ENCODE results near the gene TBKBP1. TPM values are rescaled to one million over a fixed set of nuclear protein-coding genes. Genes with fewer than 3 reads are reported as not detected.

Gene TBKBP1
- total RNA-seq, 4 donors from 2014 or later, result 6.3 to 24.6 (median 9.8) TPM

DNA sequence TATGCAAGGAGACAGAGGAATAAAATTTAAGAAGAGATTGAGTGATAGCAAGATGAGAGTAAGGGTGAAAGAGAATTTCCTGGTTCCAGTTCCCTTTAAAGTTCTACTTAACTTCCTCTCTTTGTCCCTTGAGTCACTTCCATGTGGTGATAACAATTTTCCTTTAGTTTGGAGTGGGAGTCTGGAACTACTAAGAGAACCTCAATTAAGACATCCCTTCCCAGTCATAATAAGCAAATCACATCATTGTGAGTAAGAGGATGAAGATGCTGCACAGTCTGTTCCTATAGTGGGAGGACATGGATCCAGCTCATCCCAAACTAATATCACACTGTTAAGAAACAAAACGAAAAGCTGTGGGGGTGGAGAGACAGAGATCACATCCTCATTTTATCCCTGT is 63.4 kb downstream of the TBKBP1 start:
- TF ChIP-seq EP300 (IDR thresholded peaks at IDR 0.05) (no peak), POLR2A (IDR thresholded peaks at IDR 0.05) (no peak), CTCF (IDR thresholded peaks at IDR 0.05) (no peak)
- Histone ChIP-seq H3K4me3 (no peak overlapping the region), H3K27ac (no peak overlapping the region), H3K27me3 (peaks cover 0 to 10% of the 10 kb centered on the region in 2 donors), H3K9me3 (peaks cover 0 to 25% (median 2%) of the 10 kb centered on the region in 4 donors), H3K36me3 (no peaks in the 10 kb centered on the region), H3K4me1 (no peaks in the 10 kb centered on the region)
- no peak for DNase-seq (ENCODE audit: low spot score in 2 of 2)
- WGBS, 2 donors, result 40 to 41% methylated on average over 1 of the region's 1 CpG

- Histone ChIP-seq H3K4me3 (no peak overlapping the region), H3K27me3 (peaks cover 0 to 9% of the 10 kb centered on the region in 2 donors), H3K9me3 (peaks cover 0 to 38% (median 4%) of the 10 kb centered on the region in 4 donors), H3K27ac (no peak overlapping the region), H3K36me3 (no peaks in the 10 kb centered on the region), H3K4me1 (no peaks in the 10 kb centered on the region)
- WGBS, 2 donors, result 62 to 78% methylated on average over 5 of the region's 5 CpGs
- no peak for DNase-seq (ENCODE audit: low spot score in 2 of 2)
- no peak for TF ChIP-seq EP300 (IDR thresholded peaks at IDR 0.05)
- no peak for TF ChIP-seq CTCF (IDR thresholded peaks at IDR 0.05)
- no peak for TF ChIP-seq POLR2A (IDR thresholded peaks at IDR 0.05)
Measured at GRCh38 chr17:47760409-47761140, 66.6 kb downstream of the TBKBP1 start.

Small RNAs within 50 kb of the gene (small RNA-seq; reads per million reads assigned to genes)
- gene AC015674.1, result not detected

Other genes starting within 250 kb of the TBKBP1 start
- gene NPEPPS, start 163.1 kb upstream of the TBKBP1 start, total RNA-seq, result 100 to 1,000 TPM; 102 to 118 (median 115) TPM
- 100 to 1,000 TPM; 164 to 205 (median 181) TPM for gene KPNB1, start 44.2 kb upstream of the TBKBP1 start, total RNA-seq
- 1 to 10 TPM in 3 of 4 donors, not detected in 1; 1.9 to 3.3 (median 2.1) TPM for gene TBX21, start 39.1 kb downstream of the TBKBP1 start, total RNA-seq
- gene OSBPL7, start 127.6 kb downstream of the TBKBP1 start, total RNA-seq, result 10 to 100 TPM in 2 of 4 donors, 1 to 10 TPM in 2; 8.6 to 19.5 (median 11.2) TPM
- 10 to 100 TPM; 23.4 to 33.4 (median 29.9) TPM for gene MRPL10, start 137.4 kb downstream of the TBKBP1 start, total RNA-seq
- under 1 TPM in 1 of 4 donors, not detected in 3; 0.60 TPM for gene LRRC46, start 137.5 kb downstream of the TBKBP1 start, total RNA-seq
- gene SCRN2, start 147.1 kb downstream of the TBKBP1 start, total RNA-seq, result 10 to 100 TPM; 49.8 to 68.6 (median 56.6) TPM
- 1 to 10 TPM in 1 of 4 donors, under 1 TPM in 3; 0.30 to 1.3 (median 0.71) TPM for gene SP6, start 157.0 kb downstream of the TBKBP1 start, total RNA-seq
- gene SP2, start 202.1 kb downstream of the TBKBP1 start, total RNA-seq, result 1 to 10 TPM; 5.9 to 7.2 (median 7.1) TPM
- gene PNPO, start 247.4 kb downstream of the TBKBP1 start, total RNA-seq, result 10 to 100 TPM; 36.0 to 56.8 (median 51.2) TPM

Data from tibial nerve (tissue), 4 donors.